C1 segment of cervical spinal cord (tissue), 14 donors: Measurements from ENCODE around the gene GABRB1.
A peak's percentile ranks its signal among the peaks of the same experiment; 100 is the strongest.

Experiments
- DNase-seq, 14 donors: peaks; one replicate each; lab custom pipeline; 2025; lab: John Stamatoyannopoulos, UW

GABRB1 gene

DNA sequence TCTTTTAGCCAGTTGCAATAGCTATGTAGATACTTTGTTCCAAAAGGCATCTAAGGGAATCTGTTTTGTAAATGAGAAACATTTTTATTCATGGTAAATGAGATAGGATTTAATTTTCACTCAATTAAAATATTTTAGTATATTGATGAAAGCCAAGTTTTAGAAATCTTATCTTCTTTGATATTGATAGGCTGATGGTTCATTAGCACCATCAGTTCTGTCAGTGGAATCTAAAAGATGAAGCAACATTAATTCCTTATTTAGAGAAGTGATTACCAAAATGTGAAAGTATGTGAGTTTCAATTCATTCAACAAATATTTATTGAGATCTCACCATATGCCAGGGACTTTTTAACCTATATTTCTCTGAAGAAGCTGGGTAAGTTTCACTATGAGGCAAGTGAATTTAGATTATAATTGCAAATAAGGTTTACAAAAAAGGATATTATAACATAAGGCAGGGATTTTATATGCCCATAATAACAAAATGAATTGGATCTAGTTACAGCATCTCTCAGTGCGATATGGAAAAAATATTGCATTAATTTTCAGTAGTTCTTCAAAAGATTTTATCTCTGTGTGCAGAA lies 79.3 kb downstream of the GABRB1 start:
- no peak for DNase-seq

DNA sequence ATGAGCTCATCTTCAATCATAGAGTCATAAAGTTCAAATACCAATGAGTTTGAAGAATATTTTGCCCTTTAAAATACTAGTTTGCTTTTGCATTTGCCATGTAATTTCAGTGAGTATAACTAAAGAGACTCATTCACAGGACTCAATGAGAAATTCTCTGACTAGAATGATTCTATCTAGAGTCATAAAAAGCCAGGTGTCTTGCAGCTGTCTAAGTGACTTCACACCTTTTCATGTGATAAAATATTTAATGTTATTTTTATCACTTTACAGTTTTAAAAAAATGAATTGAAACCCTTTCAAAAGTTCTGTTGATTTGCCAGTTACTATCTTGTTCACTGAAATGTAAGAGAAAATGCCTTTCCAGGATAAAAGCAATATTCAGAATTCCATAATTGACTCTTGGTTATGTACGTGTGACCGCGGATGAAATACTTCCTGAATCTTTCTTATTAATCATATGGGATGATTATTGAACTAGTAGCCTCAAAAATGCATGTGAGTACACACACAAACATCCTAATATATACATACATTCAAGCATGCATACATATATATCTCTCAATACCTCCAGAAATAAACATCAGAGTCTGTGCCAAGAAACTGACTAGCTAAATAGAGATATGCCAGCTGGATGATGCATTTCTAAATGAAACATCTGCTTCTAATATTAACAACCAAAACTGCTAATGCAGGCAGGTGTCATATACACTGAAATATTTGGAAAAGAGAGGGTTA lies 87.0 kb downstream of the GABRB1 start:
- DNase-seq, result no peak

DNA sequence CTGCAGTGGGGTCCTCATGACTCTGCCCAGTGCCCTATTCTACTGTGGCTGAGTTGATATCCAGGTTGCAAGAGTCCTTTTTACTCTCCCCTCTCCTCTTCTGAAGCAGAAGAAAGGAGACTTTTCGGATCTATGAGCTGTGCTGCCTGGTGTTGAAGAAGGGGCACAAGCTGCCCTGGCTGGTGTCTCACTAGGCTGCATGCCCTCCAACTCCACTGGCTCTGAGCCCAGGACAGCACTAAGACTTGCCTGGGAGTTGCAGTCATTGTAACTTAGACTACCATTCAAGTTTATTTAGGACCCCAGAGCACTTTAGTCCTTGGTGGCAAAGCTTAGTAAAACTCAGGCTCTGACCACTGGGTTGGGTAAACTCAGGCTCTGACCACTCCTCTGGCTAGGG lies 89.4 kb downstream of the GABRB1 start:
- DNase-seq, result peak in 3 of 14 donors; percentile 1 to 9 (median 2)

DNA sequence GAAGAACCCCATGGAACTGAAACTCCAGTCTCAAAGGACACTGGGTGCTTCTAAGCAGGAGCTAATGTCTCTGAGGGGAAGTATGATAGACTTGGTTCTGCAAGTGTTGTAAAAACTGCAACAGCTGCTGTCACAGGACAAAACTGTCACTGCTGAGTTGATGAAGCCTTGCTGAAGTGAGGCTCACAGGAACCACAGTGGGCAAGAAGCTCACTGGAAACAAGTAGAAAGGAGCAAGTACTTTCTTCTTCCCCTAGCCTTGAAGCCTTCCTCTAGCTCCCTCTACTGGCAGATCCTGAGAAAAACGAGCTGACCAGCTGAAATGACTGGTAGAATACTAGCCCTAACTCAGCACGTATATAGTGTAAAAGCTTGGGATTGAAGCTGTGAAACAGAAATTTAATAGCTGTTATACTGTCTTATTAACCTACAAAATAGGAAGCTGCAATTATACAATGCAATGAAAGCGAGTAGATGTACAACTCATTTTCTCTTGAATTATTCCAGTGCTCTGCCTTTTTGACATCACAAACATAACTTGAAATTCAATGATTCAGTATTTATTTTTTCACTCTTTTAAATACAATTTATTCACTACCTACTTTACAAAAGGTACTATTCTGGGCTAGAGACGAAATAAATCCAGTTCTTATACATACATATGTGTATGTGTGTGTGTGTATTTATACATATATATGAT lies 91.4 kb downstream of the GABRB1 start:
- DNase-seq, result peak in 12 of 14 donors; percentile 23 to 59 (median 39)

DNA sequence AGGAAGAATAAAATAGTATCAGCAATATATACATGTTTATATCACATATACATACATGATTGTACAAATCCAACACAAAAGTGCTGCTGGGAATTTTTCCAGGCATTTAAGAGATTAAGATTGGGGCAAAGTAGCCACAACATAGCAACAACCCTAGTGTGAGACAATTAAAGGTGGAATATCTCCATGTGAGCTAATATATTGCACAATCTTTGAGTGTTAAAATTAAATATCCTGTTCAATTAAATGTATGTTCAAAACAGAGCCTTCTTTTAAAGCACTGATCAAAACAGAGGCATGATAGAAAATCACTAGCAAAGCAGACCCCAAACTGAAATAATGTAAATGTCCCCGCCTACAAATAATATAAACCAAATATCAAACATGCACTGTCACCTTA lies 97.6 kb downstream of the GABRB1 start:
- DNase-seq, result no peak

DNA sequence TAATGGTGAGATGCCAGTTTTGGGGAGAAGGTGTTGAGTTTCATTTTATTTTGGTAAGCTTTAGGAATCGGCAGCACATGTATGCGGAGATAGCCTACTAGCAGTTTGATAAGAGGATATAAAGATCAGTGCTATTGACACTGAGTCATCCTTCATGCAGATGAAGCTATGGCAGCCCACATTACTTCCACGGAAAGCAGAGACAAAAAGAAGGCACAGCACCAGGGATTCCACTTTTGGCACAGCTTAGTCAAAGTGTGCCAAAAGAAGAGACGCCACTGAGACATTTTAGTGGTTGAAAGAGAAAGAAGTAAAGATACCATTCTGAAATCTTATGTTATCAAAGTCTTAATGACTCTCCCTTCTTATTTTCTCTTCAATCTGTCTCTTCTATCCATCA lies 103.8 kb downstream of the GABRB1 start:
- DNase-seq, result no peak

DNA sequence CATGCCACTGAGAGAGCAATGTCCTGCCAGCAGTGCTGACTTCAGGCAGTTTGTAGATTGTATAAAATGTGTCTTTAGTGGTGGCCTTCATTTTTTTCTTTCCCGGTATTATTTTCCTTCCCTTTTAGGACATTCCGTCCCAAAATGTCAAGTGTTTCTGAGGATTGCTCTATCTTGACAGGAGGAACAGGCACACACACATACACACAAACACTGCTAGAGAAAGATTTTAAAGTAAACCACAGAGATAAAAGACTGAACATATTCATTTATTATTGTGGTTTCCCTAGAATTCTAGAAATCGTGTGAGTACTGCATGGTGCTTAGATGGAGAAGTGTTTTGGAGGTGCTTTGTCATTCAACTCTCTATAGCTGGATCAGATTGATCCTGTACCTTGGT lies 111.9 kb downstream of the GABRB1 start:
- no peak for DNase-seq

DNA sequence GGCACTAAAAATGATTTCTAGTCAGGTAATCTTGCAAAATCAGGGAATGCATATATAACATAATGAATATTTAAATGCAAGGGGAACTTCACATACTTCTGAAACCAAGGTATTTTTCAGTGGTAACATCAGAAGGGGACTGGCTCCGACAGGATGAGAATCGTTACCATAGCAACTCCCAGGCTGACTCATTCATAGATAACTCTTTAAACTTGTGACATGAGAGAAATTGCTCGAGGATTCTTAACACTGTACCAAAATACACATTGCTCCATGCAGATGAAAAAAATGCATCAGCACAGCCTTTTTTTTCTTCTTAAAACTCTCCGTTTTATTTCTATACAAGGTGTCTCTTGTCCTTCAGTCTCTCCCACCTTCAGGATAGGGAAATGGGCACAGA lies 114.3 kb downstream of the GABRB1 start:
- DNase-seq, result no peak

DNA sequence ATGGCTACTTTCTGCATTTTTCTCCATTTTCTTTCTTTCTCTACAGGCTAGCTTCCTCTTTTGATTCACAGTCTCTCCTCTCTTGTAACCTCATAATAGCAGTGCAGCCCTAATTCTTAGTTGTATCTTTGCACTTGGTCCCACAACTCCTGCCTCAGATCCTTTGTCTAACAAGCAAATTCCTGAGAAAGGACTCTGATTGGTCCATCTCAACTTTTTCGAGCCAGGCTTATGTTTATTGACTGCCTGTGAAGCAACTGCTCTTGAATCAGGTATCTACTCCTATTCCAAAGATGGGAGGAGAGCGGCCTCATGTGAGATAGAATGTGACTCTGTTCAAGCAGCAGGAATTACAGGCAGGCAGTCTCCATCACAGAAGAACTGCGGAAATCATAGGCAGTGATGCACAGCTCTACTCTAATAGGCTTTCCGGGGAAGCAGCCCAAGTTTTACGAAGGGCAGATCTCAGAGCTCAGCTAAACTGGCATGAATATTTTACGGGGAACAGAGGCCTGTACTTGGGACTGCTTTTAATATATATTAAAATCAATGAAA lies 123.5 kb downstream of the GABRB1 start:
- DNase-seq, result no peak

DNA sequence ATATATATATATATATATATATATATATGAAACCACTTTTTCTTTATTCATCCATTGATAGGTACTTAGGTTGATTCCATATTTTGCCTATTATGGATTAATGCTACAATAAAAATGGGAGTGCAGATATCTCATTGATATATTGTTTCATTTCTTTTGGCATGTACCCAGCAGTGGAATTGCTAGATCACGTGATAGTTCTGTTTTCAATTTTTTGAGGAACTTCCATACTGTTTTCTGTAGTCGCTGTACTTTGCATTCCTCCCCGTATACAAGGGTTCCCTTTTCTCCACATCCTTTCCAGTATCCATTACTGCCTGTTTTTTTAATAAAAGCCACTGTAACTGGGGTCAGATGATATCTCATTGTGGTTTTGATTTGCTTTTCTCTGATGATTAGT lies 124.6 kb downstream of the GABRB1 start:
- DNase-seq, result no peak

DNA sequence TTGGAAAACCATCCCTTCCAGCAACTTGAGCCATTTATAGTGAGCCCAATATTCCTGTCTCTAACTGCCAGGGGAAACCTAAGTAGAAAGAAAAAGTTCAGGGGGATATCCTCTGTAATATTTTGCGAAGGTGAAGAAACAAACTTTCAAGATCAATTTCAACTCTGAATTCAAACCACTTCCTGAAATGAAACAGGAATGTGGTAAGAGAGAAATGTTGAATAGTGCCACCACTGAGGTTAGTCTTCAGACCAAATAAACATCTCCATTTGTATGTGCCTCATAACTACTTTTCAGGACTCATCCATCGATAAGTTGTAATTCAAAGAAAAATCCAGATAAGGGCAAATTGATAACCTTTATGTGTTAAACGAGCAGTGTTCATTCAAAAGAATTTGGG lies 128.7 kb downstream of the GABRB1 start:
- DNase-seq, result no peak

DNA sequence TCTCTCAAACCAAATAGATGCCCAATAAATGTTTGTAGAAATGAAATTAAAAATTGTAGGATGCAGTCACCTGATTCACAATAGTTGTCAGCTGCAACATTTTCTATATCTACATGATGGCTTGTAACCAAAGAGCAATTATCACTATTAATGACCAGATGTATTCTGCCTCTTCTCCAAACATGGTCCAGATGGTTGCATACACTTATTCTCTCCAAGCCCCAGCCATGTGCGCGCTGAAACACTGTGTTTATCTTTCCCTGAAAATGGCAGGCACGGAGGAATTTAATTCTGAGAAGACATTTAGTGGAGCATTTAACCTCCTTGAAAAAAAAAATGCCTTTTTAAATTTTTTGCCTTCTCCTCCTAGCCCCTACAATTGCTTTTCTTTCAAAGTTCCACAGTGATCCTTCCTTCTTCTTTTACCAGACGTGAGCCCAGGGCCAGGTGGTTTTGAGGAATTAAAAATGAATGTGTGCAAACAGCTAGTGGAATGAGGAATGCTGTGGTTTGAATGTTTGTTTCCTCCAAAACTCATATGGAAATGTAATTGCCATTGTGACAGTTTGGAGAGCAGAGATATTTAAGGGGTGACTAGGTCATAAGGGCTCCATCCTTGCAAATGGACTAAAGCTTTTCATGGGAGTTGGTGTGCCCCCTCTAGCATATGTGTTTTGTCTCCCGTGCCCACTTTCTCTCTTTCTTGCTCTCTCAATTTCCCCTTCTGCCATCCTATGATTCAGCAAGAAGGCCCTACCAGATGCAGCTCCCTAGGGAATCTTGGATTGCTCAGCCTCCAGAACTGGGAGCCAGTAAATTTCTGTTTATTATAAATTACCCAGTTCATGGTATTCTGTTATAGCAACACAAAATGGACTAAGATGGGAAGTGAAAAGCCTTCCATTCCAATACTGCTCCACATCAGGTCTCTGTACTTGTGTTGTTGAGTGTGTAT lies 136.0 kb downstream of the GABRB1 start:
- no peak for DNase-seq

DNA sequence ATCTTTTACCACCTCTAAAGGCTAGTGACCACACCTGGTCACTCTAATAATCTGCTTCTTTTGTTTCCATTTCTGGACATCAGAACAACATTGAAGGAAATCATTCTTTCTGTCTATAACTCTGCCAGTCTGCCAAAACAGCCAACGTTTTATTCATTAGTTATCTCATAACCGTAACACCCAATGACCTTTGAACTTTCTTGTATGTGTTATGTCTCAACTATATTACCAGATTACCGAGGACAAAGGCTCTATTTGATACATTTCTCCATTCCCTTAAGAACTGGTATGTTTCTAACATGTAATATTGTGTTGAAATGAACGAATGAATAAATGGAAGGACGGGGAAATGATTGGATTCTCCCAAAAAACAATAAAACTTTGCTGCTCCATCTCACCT lies 152.7 kb downstream of the GABRB1 start:
- no peak for DNase-seq

DNA sequence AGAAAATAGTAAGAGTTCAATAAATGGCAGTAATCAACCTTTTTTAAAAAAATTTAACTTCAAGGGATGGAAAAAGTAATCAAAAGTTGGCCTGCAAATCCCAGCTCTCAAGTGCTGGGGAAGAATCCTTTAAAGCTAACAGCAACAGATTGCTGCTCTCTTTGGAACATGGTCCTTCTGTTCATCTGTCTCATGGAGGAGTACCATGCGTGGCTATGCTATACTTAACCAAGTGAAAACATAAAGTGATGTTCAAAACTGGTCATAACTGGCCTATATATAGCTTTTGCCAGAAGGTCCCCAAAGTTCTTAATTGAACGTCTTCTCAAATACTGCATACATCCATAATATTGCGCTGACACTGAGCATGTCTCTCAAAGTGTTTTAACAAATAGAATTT lies 154.4 kb downstream of the GABRB1 start:
- no peak for DNase-seq

DNA sequence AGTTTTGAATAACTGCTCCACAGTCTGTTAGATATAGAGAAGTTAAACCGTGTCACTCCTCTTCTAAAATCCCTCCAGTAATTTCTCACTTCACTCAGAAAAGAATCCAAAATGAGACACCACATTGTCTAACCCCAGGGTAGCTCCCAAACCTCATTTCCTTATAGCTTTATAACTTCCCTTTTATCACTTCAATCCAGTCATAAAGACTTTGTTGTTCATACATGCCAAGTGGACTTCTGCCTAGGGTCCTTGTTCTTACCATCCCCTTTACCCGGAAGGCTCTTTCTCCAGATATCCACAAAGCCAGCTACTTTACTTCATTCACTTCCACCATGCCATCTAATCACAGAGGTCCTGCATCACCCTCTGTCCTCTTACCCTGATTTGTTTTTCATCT lies 156.2 kb downstream of the GABRB1 start:
- DNase-seq, result no peak

DNA sequence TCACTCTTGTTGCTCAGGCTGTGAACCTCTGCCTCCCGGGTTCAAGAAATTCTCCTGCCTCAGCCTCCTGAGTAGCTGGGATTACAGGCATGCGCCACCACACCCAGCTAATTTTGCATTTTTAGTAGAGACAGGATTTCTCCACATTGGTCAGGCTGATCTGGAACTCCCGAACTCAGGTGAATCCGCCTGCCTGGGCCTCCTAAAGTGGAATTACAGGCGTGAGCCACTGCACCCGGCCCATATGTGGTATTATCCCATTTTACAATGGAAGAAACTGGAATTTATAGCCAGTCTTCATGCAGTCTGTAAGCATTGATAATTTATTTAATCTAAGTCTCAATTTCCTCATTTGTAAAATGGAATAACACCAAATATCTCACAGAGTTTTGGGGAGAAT lies 161.8 kb downstream of the GABRB1 start:
- DNase-seq, result no peak

DNA sequence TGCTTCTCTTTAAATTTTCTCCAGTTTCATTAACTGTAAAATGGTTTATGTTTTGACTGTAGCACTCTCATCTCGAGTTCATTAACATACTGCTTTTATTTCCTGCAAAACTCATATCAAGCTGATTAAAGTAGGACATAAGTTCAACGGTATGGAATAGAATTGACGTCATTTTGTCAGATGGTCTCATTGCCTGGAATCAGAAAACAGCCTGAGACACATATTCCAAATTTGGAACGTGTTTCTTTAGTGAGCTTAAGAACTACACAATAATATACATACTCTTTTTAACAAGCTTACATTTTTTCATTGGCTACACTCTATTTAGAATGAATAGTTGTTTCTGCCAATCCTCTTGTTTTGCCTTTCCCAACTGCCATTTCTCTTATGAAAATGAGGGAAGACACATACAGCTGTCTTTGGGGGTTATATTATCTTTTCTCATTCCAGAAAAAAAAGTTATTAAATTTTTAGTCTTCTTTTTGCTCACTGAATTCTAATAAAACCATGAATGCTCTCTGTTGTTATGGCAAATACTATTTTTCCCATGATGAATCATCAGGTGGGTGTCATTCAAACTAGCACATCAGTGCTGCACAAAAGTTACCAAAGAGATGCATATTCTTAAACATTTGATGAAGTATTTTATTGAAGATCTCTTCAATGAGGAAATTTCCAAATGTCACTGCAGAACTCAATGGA lies 162.8 kb downstream of the GABRB1 start:
- no peak for DNase-seq

DNA sequence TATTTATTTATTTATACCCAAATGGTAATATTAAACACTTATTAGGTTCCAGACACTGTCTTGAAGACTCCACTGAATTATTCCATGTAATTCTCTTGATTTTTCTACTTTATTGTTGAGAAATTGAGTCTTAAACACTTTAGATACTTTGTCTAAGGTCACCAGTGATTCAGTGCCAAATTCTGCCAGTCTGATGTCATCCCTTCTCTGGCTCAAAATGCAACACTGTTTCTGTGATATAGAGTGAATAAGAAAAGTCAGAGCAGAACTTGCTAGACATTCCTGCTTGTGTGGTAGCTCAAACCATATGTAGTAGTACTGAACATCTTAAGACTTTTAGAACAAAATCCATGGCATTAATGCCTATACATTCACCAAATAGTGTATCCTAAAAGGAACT lies 164.3 kb downstream of the GABRB1 start:
- no peak for DNase-seq

DNA sequence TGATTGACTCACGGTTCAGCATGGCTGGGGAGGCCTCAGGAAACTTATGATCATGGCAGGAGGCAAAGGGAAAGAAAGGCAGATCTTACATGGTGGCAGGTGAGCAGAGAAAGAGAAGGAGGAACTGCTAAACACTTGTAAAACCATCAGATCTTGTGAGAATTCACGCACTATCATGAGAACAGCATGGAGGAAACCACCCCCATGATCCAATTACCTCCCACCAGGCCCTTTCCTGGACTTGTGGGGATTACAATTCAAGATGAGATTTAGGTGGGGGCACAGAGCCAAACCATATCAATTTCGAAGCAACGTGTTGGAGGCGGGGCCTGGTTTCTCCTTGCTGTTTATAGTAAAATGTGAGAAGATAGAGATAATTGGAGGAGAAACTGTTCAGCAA lies 167.4 kb downstream of the GABRB1 start:
- DNase-seq, result no peak

DNA sequence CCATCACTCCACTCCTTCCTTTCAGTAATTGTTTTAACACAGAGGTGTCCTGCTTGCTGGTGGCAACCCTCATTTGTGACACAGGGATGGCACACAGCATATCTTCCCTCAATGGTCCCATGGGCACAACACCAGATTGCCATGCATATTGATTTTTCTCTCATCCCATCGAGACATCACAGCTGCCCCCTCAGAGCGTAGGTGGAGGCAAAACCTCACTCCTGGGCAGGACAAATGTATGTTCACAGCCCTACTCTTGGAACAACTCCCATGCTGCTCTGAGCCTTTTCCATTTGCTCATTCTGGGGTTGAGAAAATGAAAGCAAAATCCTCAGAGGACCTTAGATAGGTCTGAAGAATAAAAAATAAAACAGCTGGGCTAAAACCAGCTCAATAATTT lies 172.2 kb downstream of the GABRB1 start:
- no peak for DNase-seq

DNA sequence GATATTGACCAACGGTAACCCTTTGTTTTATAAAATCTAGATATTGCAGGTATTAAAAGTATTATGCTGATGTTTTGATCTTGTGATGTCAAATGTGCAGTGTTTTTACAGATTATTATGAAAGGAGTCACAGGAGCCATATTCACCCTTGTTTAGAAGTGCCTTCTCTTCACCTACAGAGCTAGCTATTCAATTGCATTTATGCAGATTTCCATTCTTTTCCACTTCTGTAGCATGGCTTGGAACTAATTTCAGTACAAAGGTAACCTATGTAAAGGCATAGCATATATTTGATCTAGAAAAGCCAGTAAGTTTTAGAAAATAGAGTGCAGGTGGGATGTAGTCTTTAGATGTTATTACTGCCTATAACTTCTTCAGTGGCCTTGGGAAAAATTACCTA lies 176.2 kb downstream of the GABRB1 start:
- DNase-seq, result no peak
